ENCODE results near the gene KIAA1328. TPM values are rescaled to one million over a fixed set of nuclear protein-coding genes. Genes with fewer than 3 reads are reported as not detected.

Gene KIAA1328
- total RNA-seq, 1 donor from 2014 or later: 10.7 TPM

- peaks cover 2% of the 10 kb centered on the region for H3K36me3 Mint-ChIP-seq (ENCODE audit: unreplicated experiment)
- TF ChIP-seq CTCF (IDR thresholded peaks at IDR 0.05): no peak
- no peaks in the 10 kb centered on the region for H3K9me3 Mint-ChIP-seq (ENCODE audit: unreplicated experiment)
- H3K4me1 Mint-ChIP-seq (ENCODE audit: unreplicated experiment): peaks cover 28% of the 10 kb centered on the region
- H3K4me3 Mint-ChIP-seq (ENCODE audit: unreplicated experiment): no peak overlapping the region
- no peak overlapping the region for H3K27ac Mint-ChIP-seq (ENCODE audit: unreplicated experiment)
- H3K27me3 Mint-ChIP-seq (ENCODE audit: unreplicated experiment): no peaks in the 10 kb centered on the region
- no peak for DNase-seq (ENCODE audit: extremely low spot score, unreplicated experiment)
These were observed 59.9 kb downstream of the KIAA1328 start for GRCh38 chr18:36888778-36889177.

- Mint-ChIP-seq H3K4me1 (ENCODE audit: unreplicated experiment) (peaks cover 28% of the 10 kb centered on the region), H3K9me3 (ENCODE audit: unreplicated experiment) (no peaks in the 10 kb centered on the region), H3K27ac (ENCODE audit: unreplicated experiment) (peak overlapping the region; percentile 10), H3K27me3 (ENCODE audit: unreplicated experiment) (no peaks in the 10 kb centered on the region), H3K36me3 (ENCODE audit: unreplicated experiment) (peaks cover 2% of the 10 kb centered on the region), H3K4me3 (ENCODE audit: unreplicated experiment) (no peak overlapping the region)
- no peak for DNase-seq (ENCODE audit: extremely low spot score, unreplicated experiment)
- TF ChIP-seq CTCF (IDR thresholded peaks at IDR 0.05): no peak
These were observed 60.4 kb downstream of the KIAA1328 start for GRCh38 chr18:36889321-36889720.

GRCh38 chr18:36889742-36890141, 60.8 kb downstream of the KIAA1328 start:
- DNase-seq (ENCODE audit: extremely low spot score, unreplicated experiment): no peak
- TF ChIP-seq CTCF (IDR thresholded peaks at IDR 0.05): no peak
- peak overlapping the region; percentile 10 for H3K27ac Mint-ChIP-seq (ENCODE audit: unreplicated experiment)
- no peak overlapping the region for H3K4me3 Mint-ChIP-seq (ENCODE audit: unreplicated experiment)
- H3K9me3 Mint-ChIP-seq (ENCODE audit: unreplicated experiment): no peaks in the 10 kb centered on the region
- H3K27me3 Mint-ChIP-seq (ENCODE audit: unreplicated experiment): no peaks in the 10 kb centered on the region
- peaks cover 28% of the 10 kb centered on the region for H3K4me1 Mint-ChIP-seq (ENCODE audit: unreplicated experiment)
- peaks cover 2% of the 10 kb centered on the region for H3K36me3 Mint-ChIP-seq (ENCODE audit: unreplicated experiment)

GRCh38 chr18:36890598-36890997, 61.7 kb downstream of the KIAA1328 start:
- Mint-ChIP-seq H3K36me3 (ENCODE audit: unreplicated experiment) (no peaks in the 10 kb centered on the region), H3K4me1 (ENCODE audit: unreplicated experiment) (peaks cover 28% of the 10 kb centered on the region), H3K9me3 (ENCODE audit: unreplicated experiment) (no peaks in the 10 kb centered on the region), H3K27me3 (ENCODE audit: unreplicated experiment) (no peaks in the 10 kb centered on the region), H3K4me3 (ENCODE audit: unreplicated experiment) (no peak overlapping the region), H3K27ac (ENCODE audit: unreplicated experiment) (no peak overlapping the region)
- DNase-seq (ENCODE audit: extremely low spot score, unreplicated experiment): no peak
- no peak for TF ChIP-seq CTCF (IDR thresholded peaks at IDR 0.05)

- no peak for TF ChIP-seq CTCF (IDR thresholded peaks at IDR 0.05)
- H3K27me3 Mint-ChIP-seq (ENCODE audit: unreplicated experiment): no peaks in the 10 kb centered on the region
- no peak for DNase-seq (ENCODE audit: extremely low spot score, unreplicated experiment)
- H3K4me3 Mint-ChIP-seq (ENCODE audit: unreplicated experiment): no peak overlapping the region
- peaks cover 2% of the 10 kb centered on the region for H3K36me3 Mint-ChIP-seq (ENCODE audit: unreplicated experiment)
- peaks cover 10% of the 10 kb centered on the region for H3K4me1 Mint-ChIP-seq (ENCODE audit: unreplicated experiment)
- no peak overlapping the region for H3K27ac Mint-ChIP-seq (ENCODE audit: unreplicated experiment)
- H3K9me3 Mint-ChIP-seq (ENCODE audit: unreplicated experiment): no peaks in the 10 kb centered on the region
These were observed 64.3 kb downstream of the KIAA1328 start for GRCh38 chr18:36893227-36893626.
